ENCODE data around the gene HMG20B.

The HMG20B gene

GRCh38 chr19:3620817-3621547 is 48.2 kb downstream of the HMG20B start:
- DNase-seq (ENCODE audit: low read depth) = no peak

DNA sequence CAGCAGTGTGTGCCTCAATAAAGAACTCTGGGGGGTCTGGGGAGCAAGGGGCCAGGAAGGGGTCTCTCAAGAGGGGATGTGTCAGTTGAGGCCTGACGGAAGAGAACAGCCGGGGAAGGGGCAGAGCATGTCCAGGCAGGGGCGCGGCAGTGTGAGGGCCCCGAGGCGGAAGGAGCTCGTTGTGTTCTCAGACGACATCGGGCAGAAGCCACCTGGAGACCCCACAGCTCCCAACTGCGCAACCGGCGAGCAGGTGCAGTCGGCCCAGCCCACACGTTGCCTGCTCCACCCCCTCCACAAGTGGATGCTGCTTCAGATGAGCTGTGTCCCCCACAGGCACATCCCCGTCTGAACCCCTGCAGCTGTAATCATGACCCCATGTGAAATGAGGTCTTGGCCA is 48.9 kb downstream of the HMG20B start:
- DNase-seq (ENCODE audit: low read depth) = no peak

DNA sequence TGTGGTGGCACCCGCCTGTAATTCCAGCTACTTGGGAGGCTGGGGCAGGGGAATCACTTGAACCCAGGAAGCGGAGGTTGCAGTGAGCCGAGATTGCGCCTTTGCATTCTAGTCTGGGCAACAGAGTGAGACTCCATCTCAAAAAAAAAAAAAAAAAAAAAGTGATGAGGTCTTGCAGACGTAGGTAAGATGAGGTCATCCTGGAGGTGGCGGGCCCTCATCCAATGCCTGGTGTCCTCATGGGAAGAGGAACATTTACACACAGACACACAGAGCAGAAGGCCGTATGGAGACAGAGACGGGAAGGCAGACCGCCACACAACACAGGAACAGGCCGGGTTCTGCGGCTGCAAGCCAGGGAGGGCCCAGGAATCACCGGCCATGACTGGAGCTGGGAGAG is 49.5 kb downstream of the HMG20B start:
- DNase-seq (ENCODE audit: low read depth) = no peak

GRCh38 chr19:3623716-3624115 is 51.0 kb downstream of the HMG20B start:
- DNase-seq (ENCODE audit: low read depth) = no peak

DNA sequence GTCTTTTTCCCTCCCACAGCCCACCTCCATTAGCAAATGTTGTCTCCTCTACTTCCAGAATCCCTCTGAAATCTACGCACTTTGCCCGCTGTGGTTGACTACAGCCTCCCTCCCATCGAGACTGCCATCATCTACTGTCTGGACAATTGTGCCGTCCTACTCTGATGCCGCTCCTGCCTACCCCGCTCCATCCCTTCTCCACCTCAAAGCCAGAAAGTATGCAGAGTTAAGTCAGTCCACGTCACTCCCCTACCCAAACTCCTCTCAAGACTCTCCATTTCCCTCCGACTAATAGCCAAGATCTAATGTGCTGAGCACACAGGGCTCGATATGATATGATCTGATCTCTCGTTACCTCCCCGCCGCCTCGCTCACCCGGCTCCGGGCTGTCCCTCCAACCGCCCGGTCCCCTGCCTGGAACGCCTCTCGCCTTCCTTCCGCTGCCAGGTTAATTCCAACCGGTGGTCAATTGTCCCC is 53.3 kb downstream of the HMG20B start:
- no peak for DNase-seq (ENCODE audit: low read depth)

- peak; percentile 98 for DNase-seq (ENCODE audit: low read depth)
Measured at GRCh38 chr19:3626473-3627350, 54.0 kb downstream of the HMG20B start, which contains the start of gene CACTIN. CACTIN (minus strand) TSS chr19:3626790; CDS start chr19:3626762, 28 bp downstream.

GRCh38 chr19:3627351-3627723 is 54.6 kb downstream of the HMG20B start:
- DNase-seq (ENCODE audit: low read depth) = no peak

Measured in T follicular helper cell (primary cell).